ENCODE results near the gene RNU6-9.
A peak's percentile ranks its signal among the peaks of the same experiment; 100 is the strongest.
"Not testable (repeated sequence)": the region's sequence is repeated elsewhere in the genome, so short reads cannot be mapped to it uniquely, and the experiment has no call there.

Gene RNU6-9

DNA sequence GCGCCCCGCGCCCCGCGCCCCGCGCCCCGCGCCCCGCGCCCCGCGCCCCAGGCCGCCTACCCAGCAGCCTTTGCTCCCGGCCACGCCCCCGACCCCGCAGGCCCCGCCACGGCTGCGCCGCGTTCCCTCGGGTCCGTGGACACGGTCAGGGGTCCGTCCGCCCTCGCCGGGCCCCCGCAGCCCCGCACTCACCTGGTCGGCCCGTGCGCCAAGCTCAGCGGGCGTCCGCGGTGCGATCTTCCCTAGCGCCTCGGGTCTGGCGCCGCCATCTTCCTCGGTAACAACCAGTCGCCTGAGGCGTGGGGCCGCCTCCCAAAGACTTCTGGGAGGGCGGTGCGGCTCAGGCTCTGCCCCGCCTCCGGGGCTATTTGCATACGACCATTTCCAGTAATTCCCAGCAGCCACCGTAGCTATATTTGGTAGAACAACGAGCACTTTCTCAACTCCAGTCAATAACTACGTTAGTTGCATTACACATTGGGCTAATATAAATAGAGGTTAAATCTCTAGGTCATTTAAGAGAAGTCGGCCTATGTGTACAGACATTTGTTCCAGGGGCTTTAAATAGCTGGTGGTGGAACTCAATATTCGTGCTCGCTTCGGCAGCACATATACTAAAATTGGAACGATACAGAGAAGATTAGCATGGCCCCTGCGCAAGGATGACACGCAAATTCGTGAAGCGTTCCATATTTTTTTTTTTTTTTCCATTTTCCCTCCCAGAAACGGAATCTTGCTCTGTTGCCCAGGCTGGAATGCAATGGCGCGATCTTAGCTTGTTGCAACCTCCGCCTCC is at the start of gene RNU6-9, which contains the start of gene MED16:
Gene RNU6-9 (plus strand): TSS at position 591 of the 796 bp plus-strand sequence.
Gene MED16 (minus strand): TSS at position 294 of the 796 bp plus-strand sequence. CDS start 2,056 bp downstream, outside the sequence.
- peak; percentile 84 for DNase-seq (ENCODE audit: low spot score)

DNA sequence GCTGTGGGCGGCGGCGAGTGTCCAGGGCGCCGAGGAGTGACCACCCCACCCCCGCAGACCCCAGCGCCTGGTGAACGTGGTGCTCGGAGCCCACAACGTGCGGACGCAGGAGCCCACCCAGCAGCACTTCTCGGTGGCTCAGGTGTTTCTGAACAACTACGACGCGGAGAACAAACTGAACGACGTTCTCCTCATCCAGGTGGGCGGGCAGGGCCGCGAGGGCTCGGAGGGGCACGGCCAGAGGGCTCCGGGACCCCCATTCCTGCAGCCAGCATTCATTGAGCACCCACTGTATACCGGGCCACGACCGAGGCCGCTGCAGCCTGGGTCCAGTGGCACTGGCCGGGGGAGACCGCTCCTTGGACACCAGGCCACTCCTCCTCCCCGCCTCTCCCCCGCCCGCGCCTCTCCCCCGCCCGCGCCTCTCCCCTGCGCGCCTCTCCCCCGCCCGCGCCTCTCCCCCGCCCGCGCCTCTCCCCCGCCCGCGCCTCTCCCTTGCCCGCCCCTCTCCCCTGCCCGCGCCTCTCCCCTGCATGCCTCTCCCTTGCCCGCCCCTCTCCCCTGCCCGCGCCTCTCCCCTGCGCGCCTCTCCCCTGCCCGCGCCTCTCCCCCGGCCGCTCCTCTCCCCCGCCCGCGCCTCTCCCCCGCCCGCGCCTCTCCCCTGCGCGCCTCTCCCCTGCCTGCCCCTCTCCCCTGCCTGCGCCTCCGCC is 49.3 kb upstream of the RNU6-9 start:
- no peak for DNase-seq (ENCODE audit: low spot score)

DNA sequence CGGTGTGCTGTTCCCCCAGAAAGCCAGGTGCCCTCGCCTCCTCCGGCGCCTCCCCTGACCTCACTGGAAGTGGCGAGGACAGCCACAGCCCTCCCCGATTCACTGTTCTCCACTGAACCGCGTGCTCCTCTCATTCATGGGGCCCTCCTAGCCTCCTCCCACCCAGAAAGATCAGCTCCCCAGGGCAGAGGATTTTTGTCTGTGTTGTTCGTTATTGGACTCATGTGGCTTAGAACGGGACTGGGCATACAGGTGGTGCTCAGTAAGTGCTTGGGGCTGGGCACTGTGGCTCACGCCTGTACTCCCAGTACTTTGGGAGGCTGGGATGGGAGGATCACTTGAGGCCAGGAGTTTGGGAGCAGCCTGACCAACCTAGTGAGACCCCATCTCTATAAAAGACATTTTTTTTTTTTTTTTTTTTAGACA is 48.7 kb upstream of the RNU6-9 start:
- DNase-seq (ENCODE audit: low spot score): peak; percentile 28

DNA sequence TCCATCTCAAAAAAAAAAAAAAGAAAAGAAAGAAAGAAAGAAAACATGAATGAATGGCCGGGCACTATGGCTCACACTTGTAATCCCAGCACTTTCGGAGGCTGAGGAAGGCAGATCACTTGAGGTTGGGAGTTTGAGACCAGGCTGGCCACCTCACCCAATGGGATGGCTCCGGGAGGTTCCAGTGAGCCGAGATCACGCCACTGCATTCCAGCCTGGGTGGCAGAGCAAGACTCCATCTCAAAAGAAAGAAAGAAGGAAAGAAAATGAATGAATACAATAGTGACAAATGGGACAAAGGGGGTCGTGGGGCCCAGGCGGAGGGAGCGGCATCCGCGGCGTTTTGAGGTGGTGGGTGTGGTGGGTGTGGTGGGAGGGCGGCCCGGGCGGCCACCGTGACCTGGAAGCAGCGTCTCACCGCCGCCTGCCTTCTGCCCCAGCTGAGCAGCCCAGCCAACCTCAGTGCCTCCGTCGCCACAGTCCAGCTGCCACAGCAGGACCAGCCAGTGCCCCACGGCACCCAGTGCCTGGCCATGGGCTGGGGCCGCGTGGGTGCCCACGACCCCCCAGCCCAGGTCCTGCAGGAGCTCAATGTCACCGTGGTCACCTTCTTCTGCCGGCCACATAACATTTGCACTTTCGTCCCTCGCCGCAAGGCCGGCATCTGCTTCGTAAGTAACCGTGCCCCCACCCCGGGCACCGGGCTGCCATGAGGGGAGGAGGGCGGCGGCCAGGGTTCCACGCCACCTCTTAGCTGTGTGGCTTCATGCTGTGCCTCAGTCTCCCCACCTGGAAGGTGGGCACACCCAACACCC is 47.4 kb upstream of the RNU6-9 start:
- DNase-seq (ENCODE audit: low spot score): no peak

DNA sequence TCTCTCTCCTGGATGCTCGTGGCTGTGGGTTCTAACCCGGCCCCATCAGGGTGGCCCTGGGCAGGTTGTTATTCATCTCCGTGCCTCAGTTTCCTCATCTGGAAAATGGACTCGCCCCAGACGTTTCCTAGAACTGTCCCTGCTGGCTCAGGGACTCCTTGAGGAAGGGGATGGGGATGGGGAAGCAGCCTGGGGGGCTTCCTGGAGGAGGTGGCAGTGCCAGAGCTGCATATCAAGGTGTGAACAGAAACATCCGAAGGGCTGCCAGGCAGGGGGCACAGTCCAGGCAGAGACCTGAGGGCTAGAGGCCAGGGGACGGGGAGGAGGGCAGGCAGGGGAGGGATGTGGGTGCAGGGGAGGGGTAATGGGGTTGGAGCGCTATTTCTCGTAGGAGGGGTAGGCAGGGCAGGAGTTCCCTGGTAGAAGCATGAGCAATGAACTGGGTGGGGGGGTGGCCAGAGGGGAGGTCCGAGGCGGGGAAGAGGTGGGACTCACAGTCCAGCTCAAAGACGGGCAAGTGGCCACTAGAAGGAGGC is 44.8 kb upstream of the RNU6-9 start:
- DNase-seq (ENCODE audit: low spot score): no peak

DNA sequence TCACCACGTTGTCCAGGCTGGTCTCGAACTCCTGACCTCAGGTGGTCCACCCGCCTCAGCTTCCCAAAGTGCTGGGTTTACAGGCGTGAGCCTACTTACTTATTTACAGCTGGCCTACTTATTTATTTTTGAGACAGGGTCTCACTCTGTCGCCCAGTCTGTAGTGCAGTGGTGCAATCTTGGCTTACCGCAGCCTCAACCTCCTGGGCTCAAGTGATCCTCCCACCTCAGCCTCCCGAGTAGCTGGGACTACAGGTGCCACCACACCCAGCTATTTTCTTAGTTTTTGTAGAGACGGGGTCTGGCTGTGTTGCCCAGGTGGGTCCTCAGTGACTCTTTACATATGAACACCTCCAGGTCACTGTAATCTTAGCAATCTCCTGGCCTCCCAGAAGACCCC is 44.1 kb upstream of the RNU6-9 start:
- not testable (repeated sequence) for DNase-seq (ENCODE audit: low spot score)

DNA sequence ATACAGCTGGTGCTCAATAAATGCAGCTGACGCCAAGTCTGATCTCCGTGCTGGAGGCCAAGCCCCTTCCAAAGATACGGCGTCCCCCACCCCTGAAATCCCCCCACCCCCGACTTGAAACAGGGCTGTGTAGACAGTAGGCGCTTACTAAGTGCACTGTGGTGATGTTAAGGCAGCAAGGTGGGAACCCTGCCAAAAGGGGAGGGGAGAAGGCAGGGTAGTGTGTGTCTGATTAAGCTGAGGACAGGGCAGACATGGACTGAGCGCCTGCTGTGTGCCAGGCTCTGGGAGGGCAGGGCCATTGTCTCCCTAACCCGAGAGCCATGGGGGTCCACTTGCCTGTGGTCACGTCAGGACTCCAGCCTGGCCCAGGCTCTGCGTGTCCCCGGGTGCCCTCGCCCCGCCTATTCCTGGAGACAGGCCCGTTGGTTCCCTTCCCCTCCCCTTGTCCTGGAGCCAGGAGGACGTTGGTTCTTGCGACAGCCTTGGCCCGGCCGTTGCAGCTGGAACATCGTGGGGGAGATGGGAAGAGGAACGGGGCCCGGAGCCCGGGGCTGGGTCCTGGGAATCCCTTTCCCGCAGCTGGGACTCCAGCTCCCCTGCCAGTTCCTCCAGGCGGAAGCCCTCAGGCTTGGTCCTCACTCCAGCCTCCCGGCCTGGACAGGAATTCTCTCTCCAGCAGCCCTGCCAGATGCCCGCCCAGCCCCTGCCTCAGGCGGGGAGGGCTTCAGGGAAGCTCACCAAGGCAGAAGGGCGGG is 42.9 kb upstream of the RNU6-9 start:
- DNase-seq (ENCODE audit: low spot score): peak; percentile 32

DNA sequence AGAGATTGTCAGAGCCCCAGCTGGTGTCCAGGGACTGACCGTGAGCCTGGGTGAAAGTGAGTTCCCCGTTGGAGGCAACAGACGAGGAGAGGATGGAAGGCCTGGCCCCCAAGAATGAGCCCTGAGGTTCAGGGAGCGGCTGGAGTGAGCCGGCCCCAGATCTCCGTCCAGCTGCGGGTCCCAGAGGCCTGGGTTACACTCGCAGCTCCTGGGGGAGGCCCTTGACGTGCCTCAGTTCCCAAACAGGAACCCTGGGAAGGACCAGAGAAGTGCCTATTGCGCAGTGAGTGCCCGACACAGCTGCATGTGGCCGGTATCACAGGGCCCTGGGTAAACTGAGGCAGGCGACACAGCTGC is 42.3 kb upstream of the RNU6-9 start:
- no peak for DNase-seq (ENCODE audit: low spot score)

DNA sequence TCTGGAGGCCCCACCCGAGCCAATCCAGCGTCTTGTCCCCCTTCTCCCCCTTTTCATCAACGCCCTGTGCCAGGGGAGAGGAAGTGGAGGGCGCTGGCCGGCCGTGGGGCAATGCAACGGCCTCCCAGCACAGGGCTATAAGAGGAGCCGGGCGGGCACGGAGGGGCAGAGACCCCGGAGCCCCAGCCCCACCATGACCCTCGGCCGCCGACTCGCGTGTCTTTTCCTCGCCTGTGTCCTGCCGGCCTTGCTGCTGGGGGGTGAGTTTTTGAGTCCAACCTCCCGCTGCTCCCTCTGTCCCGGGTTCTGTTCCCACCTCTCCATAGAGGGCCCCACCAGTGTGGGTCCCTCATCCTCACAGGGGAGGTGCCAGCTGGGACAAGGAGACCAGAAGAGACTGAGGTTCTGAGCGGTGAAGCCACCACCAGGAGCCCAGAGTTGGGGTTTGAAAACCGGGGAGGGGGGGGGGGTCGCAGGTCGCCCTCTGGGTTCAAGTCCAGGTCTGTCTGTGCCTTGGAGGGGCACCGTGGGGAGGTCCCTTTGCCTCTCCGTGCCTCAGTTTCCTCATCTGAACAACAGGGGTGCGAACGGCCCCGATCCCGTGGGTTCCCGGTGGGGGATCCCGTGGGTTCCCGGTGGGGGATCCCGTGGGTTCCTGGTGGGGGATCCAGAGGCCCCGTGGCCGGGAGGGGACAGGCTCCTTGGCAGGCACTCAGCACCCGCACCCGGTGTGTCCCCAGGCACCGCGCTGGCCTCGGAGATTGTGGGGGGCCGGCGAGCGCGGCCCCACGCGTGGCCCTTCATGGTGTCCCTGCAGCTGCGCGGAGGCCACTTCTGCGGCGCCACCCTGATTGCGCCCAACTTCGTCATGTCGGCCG is 40.9 kb upstream of the RNU6-9 start, which contains the start of gene ELANE:
Gene ELANE (plus strand): TSS at position 168 of the 878 bp plus-strand sequence. CDS start 26 bp downstream, at position 194.
- no peak for DNase-seq (ENCODE audit: low spot score)

DNA sequence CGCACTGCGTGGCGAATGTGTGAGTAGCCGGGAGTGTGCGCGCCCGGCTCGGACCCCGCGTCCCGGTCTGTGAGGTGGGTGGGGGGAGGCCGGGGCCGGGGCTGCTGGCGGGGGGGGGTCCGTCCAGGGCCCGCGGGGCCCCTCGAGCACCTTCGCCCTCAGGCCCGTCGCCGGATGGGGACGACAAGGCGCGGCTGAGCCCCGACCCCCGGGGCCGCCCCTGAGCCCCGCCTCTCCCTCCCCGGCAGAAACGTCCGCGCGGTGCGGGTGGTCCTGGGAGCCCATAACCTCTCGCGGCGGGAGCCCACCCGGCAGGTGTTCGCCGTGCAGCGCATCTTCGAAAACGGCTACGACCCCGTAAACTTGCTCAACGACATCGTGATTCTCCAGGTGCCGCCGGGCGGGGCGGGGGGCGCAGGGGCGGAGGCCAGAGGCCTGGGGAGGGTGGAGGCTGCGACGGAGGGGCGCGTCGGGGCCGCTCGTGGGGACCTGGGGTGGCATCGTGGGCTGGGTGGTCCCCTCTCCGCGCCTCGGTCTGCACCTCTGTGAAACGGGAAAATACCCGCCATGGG is 40.2 kb upstream of the RNU6-9 start:
- no peak for DNase-seq (ENCODE audit: low spot score)

DNA sequence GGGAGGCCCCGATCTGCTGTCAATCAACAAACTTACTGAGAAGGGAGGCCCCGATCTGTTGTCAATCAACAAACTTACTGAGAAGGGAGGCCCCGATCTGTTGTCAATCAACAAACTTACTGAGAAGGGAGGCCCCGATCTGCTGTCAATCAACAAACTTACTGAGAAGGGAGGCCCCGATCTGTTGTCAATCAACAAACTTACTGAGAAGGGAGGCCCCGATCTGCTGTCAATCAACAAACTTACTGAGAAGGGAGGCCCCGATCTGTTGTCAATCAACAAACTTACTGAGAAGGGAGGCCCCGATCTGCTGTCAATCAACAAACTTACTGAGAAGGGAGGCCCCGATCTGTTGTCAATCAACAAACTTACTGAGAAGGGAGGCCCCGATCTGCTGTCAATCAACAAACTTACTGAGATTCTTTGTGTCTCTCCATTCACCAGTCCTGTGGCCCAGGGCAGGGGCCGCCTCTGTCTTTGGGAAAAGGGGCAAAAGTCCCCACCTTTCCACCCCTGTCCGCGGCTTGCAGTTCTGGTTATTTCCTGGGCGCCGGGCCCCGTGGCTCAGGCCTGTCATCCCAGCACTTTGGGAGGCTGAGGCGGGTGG is 39.6 kb upstream of the RNU6-9 start:
- DNase-seq (ENCODE audit: low spot score): not testable (repeated sequence)

DNA sequence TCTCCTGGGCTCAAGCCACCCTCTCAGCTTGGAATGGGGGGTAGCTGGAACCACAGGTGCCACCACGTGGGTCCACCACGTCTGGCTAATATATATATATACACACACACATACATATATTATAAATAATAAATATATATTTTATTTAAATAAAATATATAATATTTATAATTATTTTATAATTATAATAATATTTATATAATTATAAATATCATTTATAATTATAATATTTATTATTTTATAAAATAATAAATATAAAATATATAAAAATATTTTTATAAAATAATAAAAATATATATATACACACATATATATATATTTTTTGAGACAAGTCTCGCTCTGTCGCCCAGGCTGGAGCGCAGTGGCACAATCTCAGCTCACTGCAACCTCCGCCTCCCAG is 38.7 kb upstream of the RNU6-9 start:
- DNase-seq (ENCODE audit: low spot score): no peak

DNA sequence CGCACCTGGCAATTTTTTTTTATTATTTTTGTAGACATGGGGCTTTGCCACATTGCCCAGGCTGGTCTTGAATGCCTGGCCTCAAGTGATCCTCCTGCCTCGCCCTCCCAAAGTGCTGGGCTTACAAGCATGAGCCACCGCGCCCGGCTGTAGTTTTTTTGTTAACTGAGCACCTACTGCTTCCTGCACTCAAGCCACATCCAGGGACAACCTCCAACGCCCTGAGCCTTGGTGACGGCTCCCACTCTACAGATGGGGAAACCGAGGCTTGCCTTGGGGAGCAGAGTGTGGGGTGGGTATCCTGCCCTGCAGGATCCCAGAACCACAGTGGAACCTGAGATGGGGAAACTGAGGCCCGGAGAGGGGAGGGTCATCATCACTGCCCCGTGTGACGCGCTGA is 38.1 kb upstream of the RNU6-9 start:
- no peak for DNase-seq (ENCODE audit: low spot score)

DNA sequence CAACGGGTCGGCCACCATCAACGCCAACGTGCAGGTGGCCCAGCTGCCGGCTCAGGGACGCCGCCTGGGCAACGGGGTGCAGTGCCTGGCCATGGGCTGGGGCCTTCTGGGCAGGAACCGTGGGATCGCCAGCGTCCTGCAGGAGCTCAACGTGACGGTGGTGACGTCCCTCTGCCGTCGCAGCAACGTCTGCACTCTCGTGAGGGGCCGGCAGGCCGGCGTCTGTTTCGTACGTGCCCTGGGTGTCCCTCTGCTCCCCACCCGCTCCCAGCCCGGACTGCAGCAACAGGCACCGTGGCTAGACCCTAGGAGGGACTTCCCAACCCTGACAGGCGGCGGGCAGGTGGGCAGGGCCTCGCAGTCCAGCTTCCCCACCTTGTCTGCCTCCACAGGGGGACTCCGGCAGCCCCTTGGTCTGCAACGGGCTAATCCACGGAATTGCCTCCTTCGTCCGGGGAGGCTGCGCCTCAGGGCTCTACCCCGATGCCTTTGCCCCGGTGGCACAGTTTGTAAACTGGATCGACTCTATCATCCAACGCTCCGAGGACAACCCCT is 37.6 kb upstream of the RNU6-9 start:
- DNase-seq (ENCODE audit: low spot score): no peak

DNA sequence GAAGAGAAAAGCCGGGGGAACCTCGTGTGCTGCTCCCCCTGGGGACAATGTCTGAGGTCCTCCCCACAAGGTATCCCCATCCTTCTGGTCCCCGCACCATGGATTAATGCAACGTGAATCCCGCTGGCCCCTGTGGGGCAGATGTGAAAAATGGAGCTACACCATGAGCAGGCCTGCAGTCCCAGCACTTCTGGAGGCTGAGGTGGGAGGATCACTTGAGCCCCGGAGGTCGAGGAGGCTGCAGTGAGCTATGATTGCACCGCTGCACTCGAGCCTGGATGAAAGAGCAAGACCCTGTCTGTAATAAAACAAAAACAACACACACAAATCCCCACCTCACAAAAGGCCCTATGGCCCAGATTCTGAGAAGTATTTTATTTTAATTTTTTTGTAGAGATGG is 35.0 kb upstream of the RNU6-9 start:
- no peak for DNase-seq (ENCODE audit: low spot score)

DNA sequence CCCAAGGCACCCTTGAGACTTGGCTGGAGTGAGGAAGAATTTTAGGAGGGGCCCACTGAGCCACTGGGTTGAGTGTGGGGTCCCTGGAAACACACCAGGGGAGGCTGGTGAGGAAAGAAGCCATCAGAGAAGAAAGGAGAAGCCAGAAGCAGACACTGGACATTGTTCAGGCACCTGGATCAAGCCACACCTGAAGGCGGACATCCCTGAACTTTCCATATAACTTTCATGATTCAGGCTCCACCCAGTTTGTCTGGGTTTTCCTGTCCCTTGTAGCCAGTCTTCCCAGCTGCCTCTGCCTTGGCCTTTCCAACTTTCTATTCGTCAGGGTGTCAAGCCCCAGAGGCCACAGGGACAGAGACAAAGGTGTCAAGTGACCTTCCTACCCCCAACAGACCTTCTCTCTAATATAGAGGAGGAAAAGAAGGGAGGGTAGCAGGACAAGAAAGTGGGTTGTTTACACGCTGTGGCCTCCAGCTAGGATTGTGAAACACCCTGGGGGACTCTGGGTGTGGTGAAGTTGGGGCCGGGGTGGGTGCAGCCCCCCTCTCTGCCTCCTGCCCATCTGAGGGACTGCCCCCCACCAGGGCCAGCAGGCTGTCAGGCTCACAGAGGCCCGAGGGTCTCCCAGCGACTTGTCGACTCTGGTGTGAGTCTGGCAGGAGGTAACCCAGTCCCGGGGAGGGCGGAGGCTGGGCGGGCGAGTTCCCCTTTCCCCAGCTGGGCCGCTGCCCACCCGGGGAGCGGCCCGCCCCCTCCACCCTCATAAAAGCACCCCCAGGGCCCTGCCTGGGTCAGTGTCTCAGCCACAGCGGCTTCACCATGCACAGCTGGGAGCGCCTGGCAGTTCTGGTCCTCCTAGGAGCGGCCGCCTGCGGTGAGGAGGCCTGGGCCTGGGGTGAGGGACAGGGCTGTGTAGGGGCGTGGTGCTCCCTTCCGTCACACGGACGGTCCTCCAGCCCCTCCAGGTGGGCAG is 34.1 kb upstream of the RNU6-9 start, which contains the start of gene CFD:
Gene CFD (plus strand): TSS at position 797 of the 976 bp plus-strand sequence. CDS start 26 bp downstream, at position 823.
- no peak for DNase-seq (ENCODE audit: low spot score)

DNA sequence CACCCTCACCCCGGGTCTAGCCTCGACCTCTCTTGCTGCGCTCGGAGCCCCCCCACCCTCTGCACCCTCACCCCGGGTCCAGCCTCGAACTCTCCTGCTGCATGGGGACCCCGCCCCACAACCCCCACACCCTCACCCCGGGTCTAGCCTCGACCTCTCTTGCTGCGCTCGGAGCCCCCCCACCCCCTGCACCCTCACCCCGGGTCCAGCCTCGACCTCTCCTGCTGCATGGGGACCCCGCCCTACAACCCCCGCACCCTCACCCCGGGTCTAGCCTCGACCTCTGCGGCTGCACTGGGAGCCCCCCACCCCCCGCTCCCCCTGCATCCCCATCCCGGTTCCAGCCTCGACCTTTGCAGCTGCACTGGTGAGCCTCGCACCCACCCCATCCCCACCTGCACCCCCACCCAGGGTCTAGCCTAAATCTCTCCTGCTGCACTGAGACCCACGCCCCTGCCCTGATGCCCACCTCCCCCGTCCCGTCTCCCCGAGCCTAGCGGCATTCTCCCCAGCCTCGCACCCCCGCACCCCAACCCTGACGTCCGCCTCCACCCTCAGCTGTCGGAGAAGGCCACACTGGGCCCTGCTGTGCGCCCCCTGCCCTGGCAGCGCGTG is 32.0 kb upstream of the RNU6-9 start:
- no peak for DNase-seq (ENCODE audit: low spot score)
